ENCODE results near the gene HRAS. TPM values are rescaled to one million over a fixed set of nuclear protein-coding genes. Genes with fewer than 3 reads are reported as not detected.

The HRAS gene
- total RNA-seq, 2 donors from 2014 or later, result 64.8 to 68.2 TPM

- no peak for TF ChIP-seq CTCF (conservative IDR thresholded peaks at IDR 0.05)
- 93 to 97% methylated on average over 14 to 33 of the region's 33 CpGs for WGBS, 2 experiments (ENCODE audit: insufficient coverage in 1 of 2, insufficient read length in 1 of 2)
- Mint-ChIP-seq H3K27me3 (ENCODE audit: insufficient read depth) (peaks cover 9% of the 10 kb centered on the region), H3K9me3 (no peaks in the 10 kb centered on the region), H3K27ac (no peak overlapping the region), H3K36me3 (ENCODE audit: low read depth) (peaks cover 10% of the 10 kb centered on the region), H3K4me1 (no peaks in the 10 kb centered on the region), H3K4me3 (no peak overlapping the region)
- Histone ChIP-seq H3K9ac (ENCODE audit: extremely low read depth, low read length, poor library complexity, severe bottlenecking) (no peak overlapping the region), H3K9me3 (ENCODE audit: control insufficient read depth, low read length) (no peaks in the 10 kb centered on the region), H3K27me3 (ENCODE audit: control insufficient read depth, insufficient read depth, low read length, poor library complexity, severe bottlenecking) (no peaks in the 10 kb centered on the region), H3K27ac (ENCODE audit: low read depth, low read length) (no peak overlapping the region), H3K36me3 (ENCODE audit: control insufficient read depth, insufficient read depth, low read length) (peaks cover 8% of the 10 kb centered on the region), H3K4me3 (ENCODE audit: low read length) (no peak overlapping the region), H3K4me1 (ENCODE audit: control insufficient read depth, insufficient read depth, low read length) (no peaks in the 10 kb centered on the region)
- peak; percentile 34 for DNase-seq
Observed at GRCh38 chr11:532986-533585, 2.3 kb downstream of the HRAS start.

DNA sequence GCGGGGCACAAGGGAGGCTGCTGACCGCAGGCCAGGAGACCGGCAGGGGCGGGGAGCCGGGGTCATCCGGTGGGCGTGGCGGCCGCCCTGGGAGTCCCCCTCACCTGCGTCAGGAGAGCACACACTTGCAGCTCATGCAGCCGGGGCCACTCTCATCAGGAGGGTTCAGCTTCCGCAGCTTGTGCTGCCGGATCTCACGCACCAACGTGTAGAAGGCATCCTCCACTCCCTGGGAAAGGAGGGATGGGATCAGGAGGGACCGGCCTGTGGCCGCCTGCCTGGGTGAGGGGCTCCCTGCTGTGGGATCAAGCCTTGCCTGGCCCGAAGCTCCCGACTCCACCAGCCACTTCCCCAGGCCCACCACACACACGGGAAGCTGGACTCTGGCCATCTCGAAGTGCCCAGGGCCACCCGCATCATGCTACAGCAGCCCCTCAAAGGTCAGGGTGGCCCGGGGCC lies 2.8 kb downstream of the HRAS start:
- DNase-seq, result no peak
- Mint-ChIP-seq H3K36me3 (ENCODE audit: low read depth) (peaks cover 10% of the 10 kb centered on the region), H3K4me1 (no peaks in the 10 kb centered on the region), H3K4me3 (no peak overlapping the region), H3K27me3 (ENCODE audit: insufficient read depth) (peaks cover 6% of the 10 kb centered on the region), H3K27ac (no peak overlapping the region), H3K9me3 (no peaks in the 10 kb centered on the region)
- H3K36me3 ChIP-seq (ENCODE audit: control insufficient read depth, insufficient read depth, low read length), result peaks cover 8% of the 10 kb centered on the region
- no peaks in the 10 kb centered on the region for H3K4me1 ChIP-seq (ENCODE audit: control insufficient read depth, insufficient read depth, low read length)
- H3K9me3 ChIP-seq (ENCODE audit: control insufficient read depth, low read length), result no peaks in the 10 kb centered on the region
- H3K4me3 ChIP-seq (ENCODE audit: low read length), result no peak overlapping the region
- H3K9ac ChIP-seq (ENCODE audit: extremely low read depth, low read length, poor library complexity, severe bottlenecking), result no peak overlapping the region
- no peaks in the 10 kb centered on the region for H3K27me3 ChIP-seq (ENCODE audit: control insufficient read depth, insufficient read depth, low read length, poor library complexity, severe bottlenecking)
- no peak overlapping the region for H3K27ac ChIP-seq (ENCODE audit: low read depth, low read length)
- WGBS, 2 experiments (ENCODE audit: insufficient coverage in 1 of 2, insufficient read length in 1 of 2), result 90 to 95% methylated on average over 12 to 23 of the region's 23 CpGs
- TF ChIP-seq CTCF (conservative IDR thresholded peaks at IDR 0.05), result no peak

DNA sequence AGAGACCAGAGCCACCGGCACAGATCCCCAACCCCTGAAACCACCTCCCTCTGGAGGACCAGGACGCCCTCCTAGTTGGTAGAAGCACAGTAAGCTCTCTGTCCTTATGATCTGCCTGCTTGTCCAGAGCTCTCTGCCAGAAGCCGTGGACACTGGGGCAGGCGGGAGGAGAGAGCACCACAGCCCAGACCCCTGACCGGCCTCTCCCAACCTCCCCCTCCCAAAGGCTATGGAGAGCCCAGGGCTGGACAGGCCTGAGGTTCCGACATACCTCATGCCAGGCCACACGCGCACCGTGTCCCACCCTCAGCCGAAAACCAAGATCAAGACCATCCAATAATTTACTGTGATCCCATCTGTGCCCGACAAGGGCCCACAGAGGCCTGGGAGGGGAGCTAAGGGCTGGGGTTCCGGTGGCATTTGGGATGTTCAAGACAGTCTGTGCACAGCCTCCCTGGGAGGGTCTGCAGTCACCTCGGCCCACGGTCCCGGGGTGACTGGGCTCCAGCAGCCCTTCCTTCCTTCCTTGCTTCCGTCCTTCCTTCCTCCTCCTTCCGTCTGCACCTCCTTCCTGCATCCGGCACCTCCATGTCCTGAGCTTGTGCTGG lies 3.4 kb downstream of the HRAS start:
- Mint-ChIP-seq H3K4me1 (no peaks in the 10 kb centered on the region), H3K36me3 (ENCODE audit: low read depth) (peaks cover 10% of the 10 kb centered on the region), H3K4me3 (no peak overlapping the region), H3K27me3 (ENCODE audit: insufficient read depth) (peaks cover 6% of the 10 kb centered on the region), H3K9me3 (no peaks in the 10 kb centered on the region), H3K27ac (no peak overlapping the region)
- Histone ChIP-seq H3K9me3 (ENCODE audit: control insufficient read depth, low read length) (no peaks in the 10 kb centered on the region), H3K27ac (ENCODE audit: low read depth, low read length) (no peak overlapping the region), H3K9ac (ENCODE audit: extremely low read depth, low read length, poor library complexity, severe bottlenecking) (no peak overlapping the region), H3K4me1 (ENCODE audit: control insufficient read depth, insufficient read depth, low read length) (no peaks in the 10 kb centered on the region), H3K4me3 (ENCODE audit: low read length) (no peak overlapping the region), H3K36me3 (ENCODE audit: control insufficient read depth, insufficient read depth, low read length) (peaks cover 8% of the 10 kb centered on the region), H3K27me3 (ENCODE audit: control insufficient read depth, insufficient read depth, low read length, poor library complexity, severe bottlenecking) (no peaks in the 10 kb centered on the region)
- no peak for TF ChIP-seq CTCF (conservative IDR thresholded peaks at IDR 0.05)
- 95 to 96% methylated on average over 9 to 18 of the region's 18 CpGs for WGBS, 2 experiments (ENCODE audit: insufficient coverage in 1 of 2, insufficient read length in 1 of 2)
- peak; percentile 37 for DNase-seq
